Ramos (cell line): ENCODE data around the gene MBTPS1.

Experiments
- in situ Hi-C: fragments of 300-500 bp; cut with MboI; formaldehyde crosslinking; loops from one replicate; pipeline ENCODE4 v1.14.3; 2022; ENCODE audit warnings: low sequenced_read_pairs; ENCODE audit not compliant: unreplicated experiment

The MBTPS1 gene

DNA sequence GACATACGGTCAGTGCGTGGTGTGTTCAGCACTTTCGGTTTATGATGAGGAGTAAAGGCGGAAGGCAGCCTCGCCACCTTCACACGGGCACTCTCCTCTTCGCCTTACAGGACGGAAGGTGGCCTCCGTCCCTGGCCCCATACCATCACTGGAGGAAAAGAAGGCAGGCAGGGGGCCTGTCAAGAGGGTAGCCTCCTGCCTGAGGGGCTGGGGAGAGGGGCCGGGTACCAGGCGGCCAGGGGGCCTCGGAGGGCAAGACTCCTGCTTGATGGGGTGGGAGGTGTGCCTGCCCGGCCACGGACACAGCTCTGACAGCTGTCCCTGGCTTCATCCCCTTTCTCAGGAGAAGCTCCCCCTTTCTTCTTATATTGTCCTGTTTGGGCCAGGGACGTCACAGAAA, 58.5 kb downstream of the MBTPS1 start:
- in situ Hi-C loops, result no loop called here

DNA sequence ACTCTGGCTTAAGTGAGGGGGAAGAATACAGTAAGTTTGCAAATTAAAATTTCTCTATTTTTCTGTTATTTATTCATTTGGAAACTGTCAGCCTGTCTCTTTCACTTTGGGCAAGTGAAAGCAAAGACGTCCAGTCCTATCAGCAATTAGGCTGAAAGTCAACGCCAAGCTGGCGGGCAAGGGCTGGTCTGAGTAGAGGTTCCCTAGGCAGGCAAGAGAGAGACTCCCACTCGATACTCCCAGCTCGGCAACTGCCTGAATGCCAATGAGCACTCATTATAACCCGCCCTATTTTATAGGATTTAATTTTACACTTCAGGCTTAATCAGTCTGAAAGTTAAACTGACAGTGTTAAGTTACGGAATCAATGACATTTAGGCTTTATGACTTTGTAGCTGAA, 59.8 kb downstream of the MBTPS1 start:
- in situ Hi-C loops, result no loop called here

DNA sequence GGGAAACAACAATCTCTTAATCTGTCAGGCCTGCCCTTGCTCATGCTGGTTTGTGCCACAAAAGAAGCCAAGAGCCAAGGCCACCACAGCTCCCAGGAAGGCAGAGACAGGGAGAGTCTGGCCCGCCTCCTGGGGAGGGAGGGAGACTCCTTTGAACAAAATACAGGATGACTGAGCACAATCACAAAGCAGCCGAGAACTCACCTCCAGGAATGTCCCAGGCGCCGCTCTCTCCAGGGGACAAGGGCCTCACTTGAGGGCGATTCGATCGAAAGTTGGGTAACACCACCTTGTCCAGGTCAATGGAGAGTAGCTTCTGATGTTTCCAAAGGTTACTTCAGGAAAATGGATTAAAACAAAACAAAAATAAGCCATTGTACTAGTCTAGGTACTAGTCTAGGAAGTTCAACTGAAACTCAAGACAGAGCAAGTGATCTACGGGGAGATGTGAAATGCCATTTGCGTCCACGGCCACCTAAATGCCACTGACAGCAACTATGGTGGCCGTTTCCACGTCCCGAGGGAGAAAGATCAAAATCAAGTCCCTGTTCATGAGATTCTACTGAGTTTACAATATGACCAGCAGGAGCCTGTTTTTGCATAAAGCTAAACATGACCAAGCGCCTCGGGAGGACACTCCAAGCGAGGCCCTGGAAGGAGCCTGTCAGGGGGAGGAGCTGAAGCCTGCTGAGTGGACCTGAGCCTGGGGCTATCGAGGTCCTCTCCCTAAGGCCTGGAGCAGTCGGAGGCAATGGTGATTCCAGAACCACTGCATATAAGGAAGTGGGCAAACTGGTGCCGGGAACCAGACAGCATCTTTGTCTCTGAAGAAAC, 60.7 kb downstream of the MBTPS1 start:
- in situ Hi-C loops, result no loop called here

DNA sequence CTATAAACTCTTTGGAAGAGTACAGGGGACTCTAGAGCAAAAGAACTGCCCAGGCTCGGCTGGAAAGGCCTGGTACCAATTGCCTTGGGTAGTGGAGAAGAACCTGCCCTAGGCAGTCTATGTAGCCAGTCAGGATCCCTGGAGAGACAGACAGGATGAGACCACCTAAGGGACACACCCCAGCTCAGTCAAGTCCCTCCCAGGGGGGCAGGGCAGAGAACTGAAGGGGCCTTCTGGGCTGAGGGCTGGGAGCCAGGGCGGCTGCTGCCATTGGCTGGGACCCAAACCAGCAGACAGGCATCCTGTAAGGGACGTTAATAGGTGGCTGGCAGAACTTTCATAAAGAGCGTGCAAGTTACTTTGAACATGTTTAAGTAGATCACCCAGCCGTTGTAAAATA, 61.4 kb downstream of the MBTPS1 start:
- in situ Hi-C loops, result no loop called here

DNA sequence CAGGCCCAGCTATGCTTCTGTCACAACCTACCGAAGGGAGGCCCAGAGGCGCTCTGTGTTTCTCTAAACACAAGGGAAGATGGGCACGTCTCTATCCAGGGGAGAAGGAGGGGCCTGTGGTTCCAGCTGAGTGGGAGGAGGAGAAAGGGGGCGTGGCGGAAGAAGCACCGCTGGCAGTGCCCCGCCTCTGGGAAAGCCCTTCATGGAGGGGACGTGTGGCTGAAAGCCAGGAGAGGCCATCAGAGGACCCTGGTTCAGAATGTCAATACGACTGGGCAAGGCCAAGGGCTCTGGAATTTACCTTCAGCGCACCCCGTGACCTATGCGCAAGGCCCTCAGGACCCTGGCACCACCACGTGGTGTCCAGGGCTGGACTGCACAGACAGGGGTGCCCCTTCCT, 61.8 kb downstream of the MBTPS1 start:
- in situ Hi-C loops, result no loop called here

DNA sequence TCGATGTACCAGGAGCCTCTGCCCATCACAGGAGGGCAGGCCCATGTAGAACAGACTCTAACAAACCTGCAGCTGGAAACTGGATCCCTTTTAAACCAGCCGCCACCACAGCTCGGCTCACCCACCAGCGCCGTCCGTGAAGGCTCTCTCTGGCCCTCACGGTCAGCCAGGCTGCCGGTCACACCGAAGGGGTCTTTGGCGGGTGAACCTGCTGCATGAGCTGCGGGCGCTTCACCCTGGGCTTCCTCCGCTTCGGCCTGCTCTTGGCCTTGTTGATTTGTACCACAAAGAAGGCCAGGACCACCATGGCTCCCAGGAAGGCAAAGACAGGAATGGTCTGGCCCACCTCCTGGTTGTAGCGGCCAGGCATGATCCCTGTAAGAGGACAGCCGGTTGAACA, 62.5 kb downstream of the MBTPS1 start:
- in situ Hi-C loops, result no loop called here

DNA sequence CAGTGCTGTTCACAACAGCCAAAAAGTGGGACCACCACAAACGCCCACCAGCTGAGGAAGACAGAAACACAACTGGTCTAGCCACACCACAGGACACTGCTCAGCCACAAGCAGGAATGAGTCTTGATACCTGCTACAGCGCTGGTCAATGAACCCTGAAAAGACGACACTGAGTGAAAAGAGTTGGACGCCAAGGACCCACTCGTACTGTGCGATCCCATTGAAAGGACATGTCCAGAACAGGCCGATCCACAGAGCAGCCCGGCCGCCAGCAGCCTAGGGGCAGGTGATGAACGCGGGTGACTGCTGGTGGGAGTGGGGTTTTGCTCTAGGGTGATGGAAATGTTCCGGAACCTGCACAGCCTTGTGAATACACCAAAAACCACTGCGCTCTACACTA, 63.5 kb downstream of the MBTPS1 start:
- in situ Hi-C loops, result no loop called here

DNA sequence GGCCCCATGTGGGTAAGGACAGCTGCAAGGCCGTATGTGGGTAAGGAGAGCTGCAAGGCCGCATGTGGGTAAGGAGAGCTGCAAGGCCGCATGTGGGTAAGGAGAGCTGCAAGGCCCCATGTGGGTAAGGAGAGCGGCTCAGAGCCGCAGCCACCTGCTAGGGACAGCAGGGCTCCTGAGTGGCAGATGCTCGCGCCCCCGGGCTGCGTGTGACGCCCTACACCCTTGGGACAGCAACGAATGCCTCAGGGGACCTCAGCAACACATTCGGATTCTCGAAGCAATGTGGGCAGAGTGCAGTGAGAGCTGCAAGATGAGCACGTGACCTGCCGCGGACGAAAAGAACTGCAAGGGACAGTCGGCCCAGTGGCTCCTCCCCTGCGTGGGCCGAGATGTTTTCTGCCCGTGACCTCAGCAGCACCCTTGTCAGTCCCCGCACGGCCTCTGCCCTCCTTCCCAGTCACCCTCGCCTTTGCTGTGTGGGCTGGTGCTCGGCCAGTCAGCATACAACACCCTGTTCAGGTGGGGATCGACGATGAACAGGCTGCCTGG, 64.6 kb downstream of the MBTPS1 start:
- in situ Hi-C loops, result no loop called here

DNA sequence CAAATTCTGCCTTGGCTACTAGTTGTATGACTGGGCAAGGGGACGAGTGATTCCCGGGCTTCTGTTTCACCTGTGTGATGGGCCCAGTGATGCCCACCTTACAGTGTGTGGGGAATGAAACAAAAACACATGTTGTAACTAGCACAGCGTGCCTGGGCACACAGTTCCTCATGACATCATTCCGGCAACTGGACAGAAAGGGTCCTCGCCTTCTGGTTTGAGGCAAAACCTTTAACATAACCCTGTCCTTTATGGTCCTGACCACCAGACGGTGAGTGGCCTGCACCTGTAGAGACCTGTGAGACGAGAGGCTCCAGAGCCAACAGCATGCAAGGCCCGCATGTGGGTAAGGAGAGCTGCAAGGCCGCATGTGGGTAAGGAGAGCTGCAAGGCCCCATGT, 66.4 kb downstream of the MBTPS1 start:
- in situ Hi-C loops, result no loop called here

DNA sequence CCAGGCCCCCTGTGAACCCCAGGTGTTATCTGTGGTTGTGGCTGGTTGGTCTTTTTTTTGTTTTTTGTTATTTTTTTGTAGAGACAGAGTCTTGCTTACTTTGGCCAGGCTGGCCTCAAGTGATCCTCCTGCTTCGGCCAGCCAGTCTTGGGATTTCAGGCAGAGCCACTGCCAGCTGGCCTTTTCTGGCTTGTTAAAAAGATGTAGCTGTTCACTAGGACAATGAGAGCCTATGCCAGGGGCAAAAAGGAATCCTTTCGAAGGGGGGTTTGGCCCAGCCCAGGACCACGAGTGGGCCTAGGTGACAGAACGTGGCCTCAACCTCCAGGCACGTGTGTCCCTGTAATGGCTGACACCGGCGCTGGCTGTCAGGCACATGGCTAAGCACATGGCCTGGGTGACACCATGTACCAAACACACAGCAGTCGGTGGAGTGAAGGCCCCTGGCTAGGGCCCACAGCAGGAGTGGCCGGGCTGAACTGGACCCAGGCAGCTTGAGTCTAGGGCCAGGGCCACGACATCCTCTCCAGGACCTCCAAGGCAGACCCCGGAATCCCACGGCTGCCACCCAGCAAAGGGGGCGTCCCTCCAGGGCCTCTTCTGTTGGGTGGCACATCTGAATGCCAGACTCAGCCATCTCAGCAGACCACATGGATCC, 67.2 kb downstream of the MBTPS1 start:
- in situ Hi-C loops, result no loop called here

DNA sequence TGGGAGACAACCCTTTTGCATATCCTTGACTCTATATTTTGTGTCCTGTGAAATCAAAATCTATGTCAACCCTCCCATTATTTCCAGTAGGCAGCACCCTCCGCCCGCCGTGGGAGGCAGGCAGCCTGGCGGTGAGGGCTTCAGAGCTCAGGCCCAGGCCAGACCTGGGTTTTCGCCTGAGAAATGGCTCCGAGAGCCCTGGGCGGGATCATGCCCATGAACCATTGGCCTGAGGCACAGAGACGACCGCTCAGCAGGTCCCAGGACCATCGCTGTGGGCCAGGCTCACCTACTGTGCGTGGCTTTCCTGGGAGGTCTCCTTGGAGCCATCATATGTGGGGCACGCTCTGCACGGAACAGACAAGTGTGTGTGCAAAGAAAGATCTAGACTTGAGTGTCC, 67.9 kb downstream of the MBTPS1 start:
- in situ Hi-C loops, result no loop called here

DNA sequence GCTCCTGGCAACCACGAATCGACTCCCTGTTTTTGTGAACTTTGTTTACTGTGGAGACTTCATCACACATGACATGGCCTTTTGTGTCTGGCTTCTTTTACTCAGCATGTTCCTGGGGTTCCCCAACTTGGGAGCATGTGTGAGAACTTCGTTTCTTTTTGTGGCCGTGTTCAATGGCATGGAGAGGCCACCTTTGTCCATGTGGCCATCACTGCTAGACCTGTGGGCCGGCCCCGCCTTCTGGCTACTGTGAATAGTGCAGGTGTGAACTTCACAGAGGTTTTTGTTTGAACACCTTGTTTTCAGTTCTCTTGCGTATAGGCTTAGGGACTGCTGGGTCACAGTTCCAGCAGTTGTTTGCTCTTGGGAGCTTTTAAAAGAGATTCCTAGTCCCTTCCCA, 68.5 kb downstream of the MBTPS1 start:
- in situ Hi-C loops, result no loop called here

DNA sequence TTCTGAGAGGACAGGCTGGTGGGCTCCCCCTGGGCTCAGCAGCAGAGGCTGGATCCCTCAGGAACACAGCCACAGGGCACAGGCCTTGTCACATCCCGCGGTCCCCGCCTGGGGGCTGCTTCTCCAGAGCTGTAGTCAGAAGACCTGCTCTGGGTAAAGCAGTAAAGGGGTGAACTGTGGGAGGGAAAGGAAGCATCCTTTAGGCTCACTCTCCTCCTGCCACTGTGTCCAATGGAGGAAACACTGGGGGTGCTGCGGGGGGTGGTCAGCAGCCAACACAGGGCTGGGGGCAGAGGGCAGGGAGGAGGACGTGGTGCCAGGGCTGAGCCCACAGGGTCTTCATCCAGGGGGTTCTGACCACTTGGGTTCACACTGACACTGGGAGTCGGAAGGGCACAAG, 69.1 kb downstream of the MBTPS1 start:
- in situ Hi-C loops, result no loop called here

DNA sequence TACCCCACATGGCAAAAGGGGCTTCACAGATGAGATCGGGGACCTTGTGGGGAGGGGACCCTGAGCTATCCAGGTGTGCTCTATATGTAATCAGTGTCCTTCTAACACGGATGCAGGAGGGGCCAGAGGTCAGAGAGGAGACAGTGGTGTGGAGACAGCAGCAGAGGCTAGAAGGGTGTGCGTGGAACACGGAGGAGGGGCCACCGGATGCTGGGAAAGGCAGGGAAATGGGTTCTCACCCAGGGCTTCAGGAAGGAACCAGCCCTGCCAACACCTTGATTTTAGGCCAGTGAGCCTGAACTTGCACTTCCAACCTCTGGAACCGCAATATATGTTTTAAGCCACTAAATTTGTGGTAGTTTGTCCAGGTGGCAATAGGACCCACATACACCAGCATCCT, 69.5 kb downstream of the MBTPS1 start:
- in situ Hi-C loops, result no loop called here

DNA sequence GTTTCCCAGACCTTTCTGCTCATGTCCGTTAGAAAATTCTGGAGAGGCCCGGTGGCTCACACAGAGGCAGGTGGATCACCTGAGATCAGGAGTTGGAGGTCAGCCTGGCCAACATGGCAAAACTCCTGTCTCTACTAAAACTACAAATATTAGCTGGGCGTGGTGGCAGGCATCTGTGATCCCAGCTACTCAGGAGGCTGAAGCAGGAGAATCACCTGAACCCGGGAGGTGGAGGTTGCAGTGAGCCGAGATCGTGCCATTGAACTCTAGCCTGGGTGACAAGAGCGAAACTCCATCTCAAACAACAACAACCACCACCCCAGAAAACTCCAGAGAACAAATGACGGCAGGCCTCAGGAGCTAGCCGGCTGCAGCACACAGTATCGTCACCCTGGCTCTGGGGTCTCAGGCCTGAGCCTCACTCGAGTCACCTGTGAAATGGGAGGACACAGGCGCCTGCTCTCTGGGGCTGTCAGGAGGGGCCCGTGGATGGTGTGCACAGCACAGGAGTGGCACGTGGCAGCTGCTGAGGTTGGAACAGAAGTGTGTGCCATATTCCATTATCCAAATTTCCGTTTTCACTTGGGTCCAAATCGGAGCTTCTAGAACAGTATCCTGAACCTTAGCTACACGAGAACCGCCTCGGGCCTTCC, 70.8 kb downstream of the MBTPS1 start:
- in situ Hi-C loops, result no loop called here

DNA sequence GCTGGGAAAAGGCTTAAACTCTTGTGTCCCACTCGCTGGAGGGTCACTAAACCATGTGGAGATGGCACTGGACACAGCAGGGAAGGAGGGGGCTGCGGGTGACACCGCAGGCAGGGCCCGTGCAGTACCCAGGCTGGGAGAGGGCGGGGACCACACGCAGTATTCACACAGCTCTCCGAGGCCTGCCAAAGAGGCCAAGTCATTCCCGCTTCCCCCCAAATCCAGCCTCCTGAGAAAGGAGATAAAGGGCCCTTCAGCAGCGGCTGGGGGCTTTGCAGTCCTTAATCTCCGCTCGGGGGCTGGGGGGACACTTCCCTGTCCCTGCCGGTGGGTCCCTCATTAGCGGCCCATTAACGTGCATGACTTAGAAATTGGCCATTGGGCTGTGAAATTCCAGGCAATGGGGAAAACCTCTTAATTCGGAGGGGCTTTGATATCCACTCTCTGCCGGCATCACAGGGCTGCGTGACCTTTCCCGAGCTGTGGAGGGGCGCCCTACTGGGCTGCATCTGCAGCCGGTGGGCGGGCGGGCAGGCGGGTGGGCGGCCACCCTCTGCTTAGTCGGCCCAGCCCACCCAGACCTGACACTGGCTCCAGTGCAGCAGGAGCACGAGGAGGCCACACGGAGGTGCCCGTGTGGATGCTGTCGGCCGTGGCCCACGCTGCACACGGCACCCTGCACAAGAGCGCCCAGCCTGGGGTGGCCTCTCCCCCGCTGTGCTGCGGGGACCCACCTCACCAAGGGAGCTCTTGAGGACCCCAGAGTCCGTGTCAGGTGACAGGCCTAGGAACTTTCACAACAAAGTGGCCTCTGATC, 71.5 kb downstream of the MBTPS1 start:
- in situ Hi-C loops, result no loop called here

DNA sequence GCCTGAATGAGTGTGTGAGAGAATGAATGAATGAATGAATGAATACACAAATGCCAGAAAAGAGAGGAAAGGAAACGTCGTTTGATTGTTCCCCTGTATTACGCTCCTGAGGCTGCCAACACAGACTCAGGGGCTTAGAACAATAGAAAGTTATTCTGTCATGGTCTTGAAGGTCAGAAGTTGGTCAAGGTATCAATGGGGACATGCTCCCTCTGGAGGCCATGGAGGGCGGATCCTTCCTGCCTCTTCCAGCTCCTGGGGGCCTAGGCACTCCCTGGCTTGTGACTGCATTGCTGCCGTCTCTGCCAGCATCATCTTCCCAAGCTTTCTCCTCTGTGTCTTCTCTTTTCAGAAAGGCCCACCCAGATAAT, 72.6 kb downstream of the MBTPS1 start:
- in situ Hi-C loops, result no loop called here

DNA sequence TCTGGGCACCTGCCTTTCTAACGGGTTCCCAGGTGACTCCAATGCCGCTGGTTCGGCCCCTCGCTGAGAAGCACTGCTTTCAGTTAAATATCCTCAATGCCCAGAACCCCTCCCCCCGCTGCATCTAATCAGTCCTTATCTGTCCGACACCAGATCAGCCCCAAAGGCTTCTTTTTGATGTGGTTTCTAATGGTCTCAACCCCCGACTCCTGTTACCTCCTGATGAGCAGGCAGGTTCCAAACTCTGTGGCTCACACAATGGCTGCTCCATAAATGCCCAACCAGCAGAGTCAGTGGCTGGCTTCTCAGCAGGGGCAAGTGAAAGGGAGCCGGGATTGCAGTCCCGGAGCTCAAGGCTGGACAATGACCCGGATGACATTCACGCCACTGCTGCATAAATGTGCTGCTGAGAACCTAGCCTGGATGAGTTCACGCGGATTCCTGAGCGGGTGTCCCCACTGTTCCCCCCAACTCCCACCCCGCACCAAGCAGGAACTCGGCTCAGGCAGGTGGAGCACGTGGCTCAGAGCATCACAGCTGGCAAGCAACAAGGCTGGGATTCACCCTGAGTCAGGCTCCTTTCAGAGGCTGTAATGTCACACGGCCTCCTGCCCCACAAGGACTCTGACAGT, 73.1 kb downstream of the MBTPS1 start:
- in situ Hi-C loops, result no loop called here

DNA sequence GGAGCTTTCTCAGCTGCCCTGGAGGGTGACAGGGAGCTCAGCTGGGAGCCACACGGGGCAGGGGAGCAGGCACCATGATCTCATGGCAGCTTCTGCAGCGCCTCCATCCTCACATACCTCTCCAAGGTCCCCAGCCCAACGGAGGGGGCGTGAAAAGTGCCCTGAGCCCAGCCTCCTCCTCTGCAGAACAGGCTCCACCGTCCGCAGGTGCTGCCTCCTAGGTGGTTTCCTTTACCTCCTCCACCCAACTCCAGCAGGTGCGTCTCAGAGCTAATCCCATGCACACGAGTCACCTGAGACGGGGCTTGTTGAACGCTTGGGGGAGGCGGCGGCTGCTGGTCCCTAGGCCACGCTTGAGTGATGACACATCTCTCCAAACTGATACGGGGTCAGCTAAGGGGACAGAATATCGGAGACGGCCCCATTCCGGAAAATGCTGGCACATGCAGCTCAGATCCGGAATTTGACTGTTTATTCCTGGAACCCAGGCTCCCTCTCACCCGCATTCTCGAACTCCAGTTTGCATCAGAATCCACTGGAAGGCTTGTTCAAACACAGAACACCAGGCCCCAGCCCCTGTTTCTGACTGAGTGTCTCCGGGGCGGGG, 73.8 kb downstream of the MBTPS1 start:
- in situ Hi-C loops, result no loop called here
